Uterus (tissue), 2 donors: ENCODE results near the gene ARHGEF40.

Experiments used
- POLR2A ChIP-seq, 2 donors: fragments of 450-650 bp; IDR thresholded peaks; one replicate each; pipeline ENCODE4 v1.6.1; 2016; ENCODE audit warnings: antibody characterized with exemption in 2 of 2, mild to moderate bottlenecking in 1 of 2, moderate library complexity in 1 of 2
- TF ChIP-seq, protein P1 (sequence below), 4 experiments: fragments of 200-600 bp in 2 of 4; fragments of 450-650 bp in 2 of 4; sonication (generic) in 2 of 4; IDR thresholded peaks; one replicate each; pipeline ENCODE4 v1.5.1; 2016 to 2019; ENCODE audit warnings: antibody characterized with exemption in 4 of 4, mild to moderate bottlenecking in 2 of 4, moderate library complexity in 1 of 4

DNA sequence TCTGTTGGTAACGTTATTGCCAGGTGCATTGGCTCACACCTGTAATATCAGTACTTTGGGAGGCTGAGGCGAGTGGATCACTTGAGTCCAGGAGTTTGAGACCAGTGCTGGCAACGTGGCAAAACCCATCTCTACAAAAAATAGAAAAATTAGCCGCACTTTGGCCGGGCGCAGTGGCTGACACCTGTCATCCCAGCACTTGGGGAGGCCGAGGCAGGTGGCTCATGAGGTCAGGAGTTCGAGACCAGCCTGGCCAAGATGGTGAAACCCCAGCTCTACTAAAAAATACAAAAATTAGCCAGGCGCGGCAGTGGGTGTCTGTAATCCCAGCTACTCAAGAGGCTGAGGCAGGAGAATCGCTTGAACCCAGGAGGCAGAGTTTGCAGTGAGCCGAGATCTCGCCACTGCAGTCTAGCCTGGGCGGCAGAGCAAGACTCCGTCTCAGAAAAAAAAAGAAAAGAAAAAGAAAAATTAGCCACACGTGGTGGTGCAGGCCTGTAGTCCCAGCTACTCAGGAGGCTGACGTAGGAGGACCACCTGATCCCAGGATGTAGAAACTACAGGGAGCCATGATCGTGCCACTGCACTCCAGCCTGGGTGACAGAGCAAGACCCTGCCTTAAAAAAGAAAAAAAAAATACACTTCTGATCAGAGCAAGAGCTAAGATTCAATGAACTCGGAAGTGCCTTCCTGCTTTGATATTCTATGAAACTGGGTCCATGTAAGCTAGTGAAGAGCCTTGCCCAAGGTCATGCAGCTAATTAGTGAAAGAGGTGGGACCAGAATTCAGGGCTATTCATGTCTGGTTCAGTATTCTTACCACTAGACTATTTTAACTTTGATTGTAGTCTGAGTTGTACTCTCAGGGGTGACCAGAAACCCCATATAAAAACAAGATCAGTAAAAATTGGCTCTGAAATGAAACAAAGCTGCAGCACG, 16.7 kb upstream of the ARHGEF40 start:
- TF ChIP-seq, protein P1, sequence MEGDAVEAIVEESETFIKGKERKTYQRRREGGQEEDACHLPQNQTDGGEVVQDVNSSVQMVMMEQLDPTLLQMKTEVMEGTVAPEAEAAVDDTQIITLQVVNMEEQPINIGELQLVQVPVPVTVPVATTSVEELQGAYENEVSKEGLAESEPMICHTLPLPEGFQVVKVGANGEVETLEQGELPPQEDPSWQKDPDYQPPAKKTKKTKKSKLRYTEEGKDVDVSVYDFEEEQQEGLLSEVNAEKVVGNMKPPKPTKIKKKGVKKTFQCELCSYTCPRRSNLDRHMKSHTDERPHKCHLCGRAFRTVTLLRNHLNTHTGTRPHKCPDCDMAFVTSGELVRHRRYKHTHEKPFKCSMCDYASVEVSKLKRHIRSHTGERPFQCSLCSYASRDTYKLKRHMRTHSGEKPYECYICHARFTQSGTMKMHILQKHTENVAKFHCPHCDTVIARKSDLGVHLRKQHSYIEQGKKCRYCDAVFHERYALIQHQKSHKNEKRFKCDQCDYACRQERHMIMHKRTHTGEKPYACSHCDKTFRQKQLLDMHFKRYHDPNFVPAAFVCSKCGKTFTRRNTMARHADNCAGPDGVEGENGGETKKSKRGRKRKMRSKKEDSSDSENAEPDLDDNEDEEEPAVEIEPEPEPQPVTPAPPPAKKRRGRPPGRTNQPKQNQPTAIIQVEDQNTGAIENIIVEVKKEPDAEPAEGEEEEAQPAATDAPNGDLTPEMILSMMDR (IDR thresholded peaks at IDR 0.05), result no peak
- TF ChIP-seq POLR2A (IDR thresholded peaks at IDR 0.05), result no peak
